Progenitor cell of endocrine pancreas (in vitro differentiated cells): Measurements from ENCODE around the gene NLRP7. TPM values are rescaled to one million over a fixed set of nuclear protein-coding genes. Genes with fewer than 3 reads are reported as not detected.

Experiments
- DNase-seq: peaks from one replicate; pipeline ENCODE4 v3.0.0; 2021; ENCODE audit warnings: low spot score; ENCODE audit not compliant: unreplicated experiment
- H3K27ac Mint-ChIP-seq: 2 replicates; pipeline ENCODE4 v1.8.0; 2021; ENCODE audit warnings: mild to moderate bottlenecking, moderate library complexity, mixed read lengths
- H3K27me3 Mint-ChIP-seq: 2 replicates; pipeline ENCODE4 v1.8.0; 2021; ENCODE audit warnings: mixed read lengths
- H3K36me3 Mint-ChIP-seq: 2 replicates; pipeline ENCODE4 v1.8.0; 2022; ENCODE audit warnings: mixed read lengths; ENCODE audit not compliant: insufficient read depth
- H3K4me1 Mint-ChIP-seq: 2 replicates; pipeline ENCODE4 v1.8.0; 2021; ENCODE audit warnings: low read depth, mixed read lengths
- H3K4me3 Mint-ChIP-seq: 2 replicates; pipeline ENCODE4 v1.8.0; 2021; ENCODE audit warnings: low read depth, mild to moderate bottlenecking, moderate library complexity, mixed read lengths
- H3K9me3 Mint-ChIP-seq: 2 replicates; pipeline ENCODE4 v1.8.0; 2021; ENCODE audit warnings: low read depth, mixed read lengths
- total RNA-seq: library from RNA; stranded (reverse); gene quantifications from 2 replicates; pipeline ENCODE4 v1.2.1, GENCODE V29; 2021
- TF ChIP-seq, protein P1 (sequence below): fragments of 200-600 bp; sonication (generic); IDR thresholded peaks from one replicate; pipeline ENCODE4 v1.5.0; 2021; ENCODE audit warnings: antibody characterized with exemption, mild to moderate bottlenecking; ENCODE audit not compliant: unreplicated experiment

NLRP7 gene
- total RNA-seq, 1 donor from 2014 or later, result not detected

DNA sequence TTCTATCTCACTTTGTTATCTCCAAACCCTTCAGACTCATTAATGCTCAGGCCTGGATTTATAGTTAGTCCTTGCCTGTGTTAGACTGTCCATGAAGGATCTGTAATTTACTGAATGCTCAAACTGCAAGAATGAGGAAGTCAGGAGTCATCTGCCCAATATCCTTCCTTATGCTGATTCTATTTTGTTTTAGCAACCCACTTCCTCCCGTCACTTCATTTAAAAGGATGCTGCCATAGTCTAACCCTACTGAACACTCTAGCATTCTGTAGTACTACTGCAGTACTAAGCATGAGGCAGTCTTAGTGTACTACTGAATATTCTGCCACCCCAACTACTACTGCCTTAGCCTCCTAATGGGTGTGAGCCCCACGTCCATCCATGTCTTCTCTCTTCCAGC, 71.8 kb downstream of the NLRP7 start:
- Mint-ChIP-seq H3K4me1 (peaks cover 4% of the 10 kb centered on the region), H3K27ac (no peak overlapping the region), H3K4me3 (no peak overlapping the region), H3K36me3 (no peaks in the 10 kb centered on the region), H3K9me3 (no peaks in the 10 kb centered on the region), H3K27me3 (peaks cover 31% of the 10 kb centered on the region)
- no peak for DNase-seq
- TF ChIP-seq, protein P1, sequence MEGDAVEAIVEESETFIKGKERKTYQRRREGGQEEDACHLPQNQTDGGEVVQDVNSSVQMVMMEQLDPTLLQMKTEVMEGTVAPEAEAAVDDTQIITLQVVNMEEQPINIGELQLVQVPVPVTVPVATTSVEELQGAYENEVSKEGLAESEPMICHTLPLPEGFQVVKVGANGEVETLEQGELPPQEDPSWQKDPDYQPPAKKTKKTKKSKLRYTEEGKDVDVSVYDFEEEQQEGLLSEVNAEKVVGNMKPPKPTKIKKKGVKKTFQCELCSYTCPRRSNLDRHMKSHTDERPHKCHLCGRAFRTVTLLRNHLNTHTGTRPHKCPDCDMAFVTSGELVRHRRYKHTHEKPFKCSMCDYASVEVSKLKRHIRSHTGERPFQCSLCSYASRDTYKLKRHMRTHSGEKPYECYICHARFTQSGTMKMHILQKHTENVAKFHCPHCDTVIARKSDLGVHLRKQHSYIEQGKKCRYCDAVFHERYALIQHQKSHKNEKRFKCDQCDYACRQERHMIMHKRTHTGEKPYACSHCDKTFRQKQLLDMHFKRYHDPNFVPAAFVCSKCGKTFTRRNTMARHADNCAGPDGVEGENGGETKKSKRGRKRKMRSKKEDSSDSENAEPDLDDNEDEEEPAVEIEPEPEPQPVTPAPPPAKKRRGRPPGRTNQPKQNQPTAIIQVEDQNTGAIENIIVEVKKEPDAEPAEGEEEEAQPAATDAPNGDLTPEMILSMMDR, result no peak

DNA sequence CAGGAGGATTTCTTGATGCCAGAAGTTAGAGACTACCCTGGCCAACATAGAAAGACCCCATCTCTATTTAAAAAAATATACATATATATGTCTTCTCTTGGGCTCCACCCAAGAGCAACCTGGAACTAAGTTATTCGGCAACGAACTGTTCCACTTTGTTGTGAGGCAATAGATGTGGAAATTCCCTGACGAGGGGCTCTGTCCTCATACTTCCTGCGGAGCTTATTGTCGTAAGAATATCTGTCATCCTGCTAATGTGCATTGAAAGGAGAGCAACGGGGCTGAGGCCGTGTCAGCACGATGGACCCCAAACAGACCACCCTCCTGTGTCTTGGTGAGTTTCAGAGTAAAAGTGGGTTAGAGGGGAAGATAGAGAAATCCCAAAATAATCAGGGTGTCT, 73.3 kb downstream of the NLRP7 start, which contains the start of gene FCAR:
TSS of gene FCAR (plus strand) at position 246 of the 400 bp plus-strand sequence. CDS start at position 301, 55 bp downstream.
- no peak within 1 kb of the TSS for H3K4me3 Mint-ChIP-seq
- no peaks in the 10 kb centered on the region for H3K36me3 Mint-ChIP-seq
- H3K4me1 Mint-ChIP-seq, result peaks cover 4% of the 10 kb centered on the region
- no peak for DNase-seq
- TF ChIP-seq, protein P1, result no peak
- peaks cover 20% of the 10 kb centered on the region for H3K27me3 Mint-ChIP-seq
- H3K27ac Mint-ChIP-seq, result no peak within 1 kb of the TSS
- no peaks in the 10 kb centered on the region for H3K9me3 Mint-ChIP-seq

Other genes starting within 250 kb of the NLRP7 start
- not detected in 2 replicates for gene KIR3DL3, start 223.1 kb downstream of the NLRP7 start, total RNA-seq
- not detected in 2 replicates for gene KIR2DL3, start 209.0 kb downstream of the NLRP7 start, total RNA-seq
- not detected in 2 replicates for gene KIR2DL1, start 177.7 kb downstream of the NLRP7 start, total RNA-seq
- gene KIR2DL4, start 143.9 kb downstream of the NLRP7 start, total RNA-seq, result not detected in 2 replicates
- gene KIR3DL1, start 131.1 kb downstream of the NLRP7 start, total RNA-seq, result not detected in 2 replicates
- not detected in 2 replicates for gene KIR2DS4, start 114.9 kb downstream of the NLRP7 start, total RNA-seq
- not detected in 2 replicates for gene KIR3DL2, start 97.1 kb downstream of the NLRP7 start, total RNA-seq
- not detected in 2 replicates for gene FCAR, start 73.3 kb downstream of the NLRP7 start, total RNA-seq
- gene NCR1, start 41.4 kb downstream of the NLRP7 start, total RNA-seq, result not detected in 2 replicates
- gene NLRP2, start 18.8 kb upstream of the NLRP7 start, total RNA-seq, result 73.2 and 82.1 TPM in 2 replicates
- gene GP6, start 90.7 kb upstream of the NLRP7 start, total RNA-seq, result 0.18 and 0.34 TPM in 2 replicates
- 11.8 and 12.0 TPM in 2 replicates for gene RDH13, start 115.6 kb upstream of the NLRP7 start, total RNA-seq
- gene EPS8L1, start 128.3 kb upstream of the NLRP7 start, total RNA-seq, result 14.4 and 21.5 TPM in 2 replicates
- gene PPP1R12C, start 170.1 kb upstream of the NLRP7 start, total RNA-seq, result 110 and 118 TPM in 2 replicates
- gene TNNT1, start 201.7 kb upstream of the NLRP7 start, total RNA-seq, result 4.6 and 5.5 TPM in 2 replicates
- gene TNNI3, start 210.2 kb upstream of the NLRP7 start, total RNA-seq, result 5.5 and 6.0 TPM in 2 replicates
- gene DNAAF3, start 219.1 kb upstream of the NLRP7 start, total RNA-seq, result 14.9 and 18.4 TPM in 2 replicates
- 4.3 and 4.8 TPM in 2 replicates for gene SYT5, start 232.8 kb upstream of the NLRP7 start, total RNA-seq